Thoracic aorta (tissue), 2 donors: ENCODE results near the gene COL1A2. TPM values are rescaled to one million over a fixed set of nuclear protein-coding genes. Genes with fewer than 3 reads are reported as not detected.

Source experiments
- ATAC-seq: fragments of 150-250 bp; one replicate; pipeline ENCODE4 v1.8.0; 2017; ENCODE audit warnings: low read depth; ENCODE audit not compliant: insufficient number of reproducible peaks, low FRiP score
- DNase-seq: peaks from one replicate; pipeline ENCODE4 v3.0.0-alpha.2; 2020; ENCODE audit warnings: low spot score
- H3K27ac ChIP-seq, 2 donors: fragments of 200-600 bp; sonication (generic); 1 replicate in 1 of 2; 2 replicates in 1 of 2; pipeline ENCODE4 v1.5.1; 2016; ENCODE audit warnings: mild to moderate bottlenecking in 2 of 2, moderate library complexity in 2 of 2
- H3K27me3 ChIP-seq: fragments of 200-600 bp; sonication (generic); replicated peaks from 2 replicates; pipeline ENCODE4 v1.6.0; 2016; ENCODE audit warnings: mild to moderate bottlenecking; ENCODE audit not compliant: insufficient read depth
- H3K36me3 ChIP-seq: fragments of 200-600 bp; sonication (generic); one replicate; pipeline ENCODE4 v1.5.1; 2016
- H3K4me1 ChIP-seq, 2 donors: fragments of 200-600 bp; sonication (generic); 1 replicate in 1 of 2; 2 replicates in 1 of 2; pipeline versions ENCODE4 v1.5.1 to v1.6.0; 2016; ENCODE audit warnings: low read depth in 2 of 2, mild to moderate bottlenecking in 1 of 2; ENCODE audit not compliant: control insufficient read depth in 1 of 2
- H3K4me3 ChIP-seq: fragments of 200-600 bp; sonication (generic); 2 replicates; pipeline ENCODE4 v1.5.1; 2016; ENCODE audit warnings: mild to moderate bottlenecking
- H3K9me3 ChIP-seq: fragments of 200-600 bp; sonication (generic); 2 replicates; pipeline ENCODE4 v1.5.1; 2016
- CTCF ChIP-seq: fragments of 200-600 bp; sonication (generic); IDR thresholded peaks from one replicate; pipeline ENCODE4 v1.5.1; 2019; ENCODE audit warnings: antibody characterized with exemption
- total RNA-seq, 2 donors: library from RNA; depleted of rRNA; stranded (reverse); fragments of >200 nt; gene quantifications; one replicate each; pipeline versions ENCODE4 v1.1.0 to v1.2.3, GENCODE V29; 2016

The COL1A2 gene
- total RNA-seq, 2 donors from 2014 or later = 1,117 to 1,356 TPM

DNA sequence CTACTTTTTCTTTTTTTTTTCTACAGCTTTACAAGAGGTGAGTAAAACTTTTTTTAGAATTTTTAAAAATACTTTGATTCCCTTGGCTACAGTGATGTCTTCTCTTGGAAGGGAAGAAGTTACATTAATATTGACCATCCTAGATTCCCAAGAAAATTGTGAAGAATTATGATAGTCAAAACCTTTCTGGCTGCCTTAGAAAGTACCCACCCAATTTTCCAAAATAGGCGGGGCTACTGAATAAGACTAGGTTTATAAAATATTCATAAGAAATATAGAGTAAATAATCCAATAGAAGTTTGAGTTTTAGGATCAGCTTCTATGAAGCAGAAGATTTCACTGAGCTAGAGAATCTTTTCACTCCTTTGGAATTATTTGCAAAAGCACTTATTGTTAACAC is 3.0 kb downstream of the COL1A2 start:
- peak overlapping the region; percentile 74 for H3K4me3 ChIP-seq
- no peaks in the 10 kb centered on the region for H3K27me3 ChIP-seq
- TF ChIP-seq CTCF = no peak

GRCh38 chr7:94398841-94399240 is 4.1 kb downstream of the COL1A2 start:
- H3K4me3 ChIP-seq = peak overlapping the region; percentile 74

More for the DNA sequence above, 3.0 kb downstream of the COL1A2 start:
- Histone ChIP-seq H3K36me3 (peaks cover 33% of the 10 kb centered on the region), H3K27ac (no peak overlapping the region), H3K4me1 (peaks cover 33 to 56% of the 10 kb centered on the region in 2 donors), H3K9me3 (no peaks in the 10 kb centered on the region)
- ATAC-seq (no peak), DNase-seq (no peak)

DNA sequence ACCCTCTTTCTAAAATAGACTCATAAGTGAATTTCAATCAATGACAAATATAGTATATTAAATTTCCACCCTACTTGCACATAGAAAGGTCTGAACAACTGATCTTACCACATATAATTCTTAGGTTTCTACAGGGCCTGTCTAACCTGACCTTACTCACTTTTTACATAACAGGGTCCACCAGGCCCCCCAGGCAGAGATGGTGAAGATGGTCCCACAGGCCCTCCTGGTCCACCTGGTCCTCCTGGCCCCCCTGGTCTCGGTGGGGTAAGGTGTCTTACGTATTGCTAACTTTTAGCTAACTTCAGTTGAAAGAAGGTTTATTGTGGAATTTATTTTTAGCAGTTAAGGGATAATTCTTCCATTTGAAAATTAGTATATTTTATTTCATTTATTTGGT is 5.3 kb downstream of the COL1A2 start:
- peak overlapping the region; percentile 74 for H3K4me3 ChIP-seq
- peak overlapping the region; percentile 63 to 72 for H3K27ac ChIP-seq
- peaks cover 34 to 63% of the 10 kb centered on the region in 2 donors for H3K4me1 ChIP-seq
- ATAC-seq (no peak), DNase-seq (no peak)
- no peak for TF ChIP-seq CTCF
- no peaks in the 10 kb centered on the region for H3K27me3 ChIP-seq
- peaks cover 56% of the 10 kb centered on the region for H3K36me3 ChIP-seq
- no peaks in the 10 kb centered on the region for H3K9me3 ChIP-seq

More at GRCh38 chr7:94398841-94399240, 4.1 kb downstream of the COL1A2 start:
- Histone ChIP-seq H3K4me1 (peaks cover 24 to 56% of the 10 kb centered on the region in 2 donors), H3K27ac (peak overlapping the region in 1 of 2 donors; percentile 8), H3K36me3 (peaks cover 44% of the 10 kb centered on the region), H3K9me3 (no peaks in the 10 kb centered on the region), H3K27me3 (no peaks in the 10 kb centered on the region)
- DNase-seq = no peak
- no peak for TF ChIP-seq CTCF
- ATAC-seq = no peak

GRCh38 chr7:94400643-94401427 is 6.1 kb downstream of the COL1A2 start:
- ATAC-seq = no peak
- Histone ChIP-seq H3K4me3 (peak overlapping the region; percentile 74), H3K27me3 (no peaks in the 10 kb centered on the region), H3K36me3 (peaks cover 62% of the 10 kb centered on the region), H3K4me1 (peaks cover 34 to 71% of the 10 kb centered on the region in 2 donors), H3K27ac (peak overlapping the region; percentile 63 to 72), H3K9me3 (no peaks in the 10 kb centered on the region)
- no peak for TF ChIP-seq CTCF
- DNase-seq = no peak

DNA sequence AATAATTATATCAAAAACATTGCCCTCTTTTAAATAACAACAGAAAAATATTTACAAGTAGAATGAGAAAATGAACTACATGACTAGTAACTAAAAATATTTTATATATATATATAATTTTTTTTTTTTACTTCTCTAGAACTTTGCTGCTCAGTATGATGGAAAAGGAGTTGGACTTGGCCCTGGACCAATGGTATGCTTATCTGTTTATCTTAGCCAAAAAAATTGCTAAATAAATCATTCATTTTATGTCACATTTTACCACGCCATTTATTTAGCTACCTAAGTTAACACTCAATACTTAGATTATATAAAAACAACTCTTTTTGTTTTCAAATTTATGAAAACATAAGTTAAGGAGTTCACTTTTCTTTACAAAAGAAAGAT is 6.7 kb downstream of the COL1A2 start:
- H3K27ac ChIP-seq = peak overlapping the region; percentile 31 to 63
- DNase-seq = no peak
- H3K36me3 ChIP-seq = peaks cover 66% of the 10 kb centered on the region
- H3K4me3 ChIP-seq = no peak overlapping the region
- no peak for ATAC-seq
- H3K9me3 ChIP-seq = no peaks in the 10 kb centered on the region
- H3K27me3 ChIP-seq = no peaks in the 10 kb centered on the region
- no peak for TF ChIP-seq CTCF
- H3K4me1 ChIP-seq = peaks cover 34 to 75% of the 10 kb centered on the region in 2 donors
